Panc1 (cell line): Measurements from ENCODE around the gene NOPCHAP1. TPM values are rescaled to one million over a fixed set of nuclear protein-coding genes. Genes with fewer than 3 reads are reported as not detected.

Experiments
- ATAC-seq: fragments of 200-7000 bp; cut with Tn5 transposase; 2 replicates; pipeline ENCODE4 v1.9.1; 2020; ENCODE audit warnings: mild to moderate bottlenecking, moderate library complexity
- BruUV-seq: library from RNA; stranded (reverse); fragments of 400-500 nt; replicated peaks from 2 replicates; lab custom pipeline; 2021; lab: Mats Ljungman, UMichigan
- CTCF ChIA-PET: fragments of 300-600 bp; sonication (Branson Sonifier 250); formaldehyde crosslinking; loops from one replicate; lab custom pipeline; 2022; ENCODE audit warnings: antibody characterized with exemption; lab: Charles Lee
- POLR2A ChIA-PET: fragments of 300-600 bp; sonication (Branson Sonifier 250); formaldehyde crosslinking; loops from one replicate; lab custom pipeline; 2022; ENCODE audit warnings: antibody characterized with exemption; lab: Charles Lee
- DNase-seq: peaks from one replicate; pipeline ENCODE4 v3.0.0-alpha.2; 2010; ENCODE audit warnings: low read depth, low spot score
- H3K27ac ChIP-seq: 2 replicates; pipeline ENCODE4 v1.5.1; 2011; ENCODE audit warnings: mild to moderate bottlenecking, low read length, inconsistent platforms
- H3K27me3 ChIP-seq: fragments of 200-500 bp; sonication (Bioruptor generic); 2 replicates; pipeline ENCODE4 v1.6.0; 2014; ENCODE audit warnings: low read length, inconsistent platforms; ENCODE audit not compliant: control insufficient read depth, insufficient read depth
- H3K36me3 ChIP-seq: fragments of 200-500 bp; sonication (Bioruptor generic); 2 replicates; pipeline ENCODE4 v1.5.1; 2014; ENCODE audit warnings: inconsistent platforms, mild to moderate bottlenecking, low read length, moderate library complexity; ENCODE audit not compliant: control insufficient read depth, insufficient read depth
- H3K4me1 ChIP-seq: 2 replicates; pipeline ENCODE4 v1.5.1; 2011; ENCODE audit warnings: inconsistent platforms, mild to moderate bottlenecking, low read length, moderate library complexity; ENCODE audit not compliant: control insufficient read depth, insufficient read depth
- H3K4me3 ChIP-seq, 2 experiments: 2 replicates each; pipeline ENCODE4 v1.5.1; 2011 to 2012; ENCODE audit warnings: low read depth in 2 of 2, low read length in 2 of 2, mild to moderate bottlenecking in 2 of 2, inconsistent platforms in 1 of 2, moderate library complexity in 1 of 2
- H3K9me3 ChIP-seq: fragments of 200-500 bp; sonication (Bioruptor generic); 2 replicates; pipeline ENCODE4 v1.5.1; 2014; ENCODE audit warnings: low read depth, mild to moderate bottlenecking, inconsistent platforms, low read length, moderate library complexity; ENCODE audit not compliant: control insufficient read depth, insufficient read depth
- CTCF ChIP-seq: fragments of 450-650 bp; IDR thresholded peaks from 2 replicates; pipeline ENCODE4 v1.5.1; 2017; ENCODE audit warnings: mild to moderate bottlenecking
- POLR2AphosphoS5 ChIP-seq: IDR thresholded peaks from 2 replicates; pipeline ENCODE4 v1.6.1; 2012; ENCODE audit warnings: mild to moderate bottlenecking, low read depth, low read length, moderate library complexity
- REST ChIP-seq, 2 experiments: IDR thresholded peaks; 2 replicates each; pipeline ENCODE4 v1.6.1; 2011 to 2012; ENCODE audit warnings: low read depth in 2 of 2, control low read depth in 1 of 2, low read length in 1 of 2, mild to moderate bottlenecking in 1 of 2, moderate library complexity in 1 of 2; ENCODE audit not compliant: insufficient read depth in 1 of 2
- SIN3A ChIP-seq: IDR thresholded peaks from 2 replicates; pipeline ENCODE4 v1.6.1; 2012; ENCODE audit warnings: low read depth, mild to moderate bottlenecking, low read length, moderate library complexity, borderline replicate concordance; ENCODE audit not compliant: insufficient read depth
- TCF7L2 ChIP-seq: IDR thresholded peaks from 2 replicates; pipeline ENCODE4 v1.6.1; 2011; ENCODE audit warnings: mild to moderate bottlenecking, low read depth, low read length, inconsistent platforms
- in situ Hi-C: cut with HindIII; loops from 2 replicates; pipeline ENCODE4 v1.10.0; 2016; ENCODE audit warnings: low sequenced_read_pairs, low pct_unique_long_range_greater_than_20kb
- intact Hi-C: fragments of 100-400 bp; cut with micrococcal nuclease; formaldehyde crosslinking; loops from one replicate; pipeline ENCODE4 v1.10.0; 2022; ENCODE audit not compliant: unreplicated experiment
- total RNA-seq: library from RNA; stranded (reverse); gene quantifications from one replicate; pipeline ENCODE4 v1.2.1, GENCODE V29; 2021; ENCODE audit not compliant: unreplicated experiment

NOPCHAP1 gene
- total RNA-seq, 1 experiment from 2014 or later, result 24.0 TPM

- Histone ChIP-seq H3K36me3 (no peaks in the 10 kb centered on the region), H3K27ac (no peak overlapping the region), H3K9me3 (no peaks in the 10 kb centered on the region), H3K27me3 (no peaks in the 10 kb centered on the region), H3K4me1 (peaks cover 32% of the 10 kb centered on the region), H3K4me3 (peak overlapping the region; percentile 66 to 83)
- POLR2A ChIA-PET, result no interaction called here
- ATAC-seq, result no peak
- TSS peak; percentile 65 for BruUV-seq
- CTCF ChIA-PET, result interaction anchor here (0.7 kb wide), 1 partner anchor 44 kb away, joined by 3 read pairs; no protein-coding TSS in a partner anchor
- DNase-seq, result no peak
- intact Hi-C loops, result no loop called here
- in situ Hi-C loops, result no loop called here
- TF ChIP-seq REST (IDR thresholded peaks at IDR 0.05; ENCODE audit: insufficient read depth in 1 of 2, low read depth in 2 of 2, low read length in 1 of 2) (no peak), TCF7L2 (no peak), POLR2AphosphoS5 (no peak), SIN3A (no peak), CTCF (no peak)
Observed at GRCh38 chr12:104956870-104957718, 29.0 kb upstream of the NOPCHAP1 start.

- ChIA-PET POLR2A (no interaction called here), CTCF (interaction anchor here (0.7 kb wide), 1 partner anchor 43 kb away, joined by 3 read pairs; no protein-coding TSS in a partner anchor)
- no TSS peak for BruUV-seq
Observed at GRCh38 chr12:104957719-104958000, 28.5 kb upstream of the NOPCHAP1 start.

More at GRCh38 chr12:104957719-104958000, 28.5 kb upstream of the NOPCHAP1 start:
- Histone ChIP-seq H3K27me3 (no peaks in the 10 kb centered on the region), H3K36me3 (no peaks in the 10 kb centered on the region), H3K27ac (no peak overlapping the region; the same call in 1 of the 2 replicates), H3K9me3 (no peaks in the 10 kb centered on the region), H3K4me3 (peak overlapping the region; percentile 66 to 83), H3K4me1 (peaks cover 29% of the 10 kb centered on the region)
- in situ Hi-C loops (no loop called here), intact Hi-C loops (no loop called here)
- peak; percentile 63 for ATAC-seq
- TF ChIP-seq TCF7L2 (no peak), SIN3A (no peak), POLR2AphosphoS5 (no peak), REST (IDR thresholded peaks at IDR 0.05; ENCODE audit: insufficient read depth in 1 of 2, low read depth in 2 of 2, low read length in 1 of 2) (no peak), CTCF (no peak)
- no peak for DNase-seq
